GM08714 (cell line): Measurements from ENCODE around the gene PDS5A.

ENCODE experiments used
- H3K4me3 ChIP-seq: fragments of 200-500 bp; sonication (Bioruptor generic); 2 replicates; pipeline ENCODE4 v1.5.1; 2014; ENCODE audit warnings: mild to moderate bottlenecking, low read length, inconsistent platforms
- ZNF274 ChIP-seq: IDR thresholded peaks from 2 replicates; pipeline ENCODE4 v1.6.1; 2012; ENCODE audit warnings: mild to moderate bottlenecking, low read depth, low read length

Gene PDS5A

DNA sequence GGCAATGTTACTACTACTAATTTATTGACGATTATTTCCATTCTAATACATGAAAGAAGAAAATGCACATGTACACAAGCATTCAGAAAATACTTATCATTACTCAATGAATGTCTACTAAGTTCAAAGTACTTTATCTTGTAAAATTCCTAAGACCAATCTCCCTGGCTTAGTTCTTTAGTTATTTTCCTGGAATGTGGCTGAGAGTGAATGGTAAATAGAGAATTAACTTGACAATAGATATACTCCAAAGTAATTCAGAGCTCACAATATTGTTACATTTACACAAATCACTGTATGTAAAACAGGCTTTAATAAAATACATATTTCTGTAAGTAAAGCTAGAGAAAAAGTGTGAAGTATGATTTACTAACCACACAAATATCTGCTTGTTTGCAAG is 79.7 kb downstream of the PDS5A start:
- H3K4me3 ChIP-seq, result no peak overlapping the region
- no peak for TF ChIP-seq ZNF274

DNA sequence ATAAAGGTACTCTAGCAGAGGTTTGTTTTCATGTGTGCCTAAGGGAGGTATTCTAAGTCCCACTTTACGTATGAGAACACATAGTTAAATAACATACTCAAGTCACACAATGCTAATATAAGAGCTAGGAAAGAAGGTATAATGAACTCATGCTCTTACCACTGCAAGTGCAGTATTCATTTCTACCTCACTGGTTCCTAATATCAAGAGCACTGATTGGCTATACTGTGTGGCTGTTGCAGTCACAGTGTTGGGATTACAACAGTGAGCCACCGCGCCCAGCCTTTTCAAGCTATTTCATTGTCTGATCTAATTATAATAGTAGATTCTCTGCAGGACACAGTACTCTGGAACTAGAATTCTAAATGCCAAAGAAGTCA is 84.0 kb downstream of the PDS5A start:
- H3K4me3 ChIP-seq, result no peak overlapping the region
- no peak for TF ChIP-seq ZNF274

DNA sequence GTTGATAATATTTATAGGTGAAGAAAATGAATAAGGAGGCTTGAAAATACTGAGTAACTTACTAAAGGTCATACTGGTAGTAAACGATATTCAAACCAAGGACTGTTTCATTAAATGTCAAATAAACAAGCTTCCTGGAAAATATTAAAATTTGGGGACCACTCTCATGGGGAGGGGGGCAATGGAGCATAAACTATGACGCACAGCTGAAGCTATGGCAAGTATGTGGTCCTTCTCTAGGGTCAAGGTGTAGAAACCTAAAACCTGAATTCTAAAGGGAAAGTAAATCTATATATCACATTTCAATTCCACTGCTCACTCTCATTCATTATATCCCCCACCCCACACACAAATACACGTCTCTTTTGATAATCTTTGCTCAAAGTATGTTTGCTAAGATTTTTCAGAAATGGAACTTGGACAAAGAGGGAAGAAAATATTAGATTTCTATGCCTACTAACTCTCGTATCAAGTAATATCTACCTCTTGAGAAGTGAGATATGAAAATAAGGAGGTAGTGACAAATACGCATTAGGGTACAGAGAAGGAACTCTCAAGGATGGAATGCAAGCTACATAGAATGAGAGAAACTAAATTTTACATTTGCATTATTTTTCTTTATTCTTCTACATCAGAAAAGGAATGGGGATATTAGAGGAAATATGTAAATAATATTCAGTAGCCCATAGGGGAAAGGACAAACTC is 84.6 kb downstream of the PDS5A start:
- TF ChIP-seq ZNF274, result no peak
- no peak overlapping the region for H3K4me3 ChIP-seq

DNA sequence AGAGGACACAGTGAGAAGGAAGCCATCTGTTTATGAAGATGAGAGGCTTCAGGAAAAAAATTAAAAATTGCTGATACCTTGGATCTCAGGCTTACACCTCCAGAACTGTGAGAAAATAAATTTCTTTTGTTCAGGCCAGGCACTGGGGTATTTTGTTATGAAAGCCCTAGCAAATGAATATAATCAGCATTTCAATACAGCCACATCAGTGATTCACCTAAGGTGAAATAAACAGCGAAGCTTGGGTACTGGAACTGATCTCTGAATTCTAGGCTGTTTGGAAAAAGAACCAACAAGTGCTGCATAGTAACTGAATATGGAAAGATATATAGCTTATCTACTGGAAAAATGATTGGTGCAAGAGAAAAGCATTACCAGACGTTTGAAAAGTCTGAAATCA is 88.5 kb downstream of the PDS5A start:
- TF ChIP-seq ZNF274, result no peak
- H3K4me3 ChIP-seq, result no peak overlapping the region

DNA sequence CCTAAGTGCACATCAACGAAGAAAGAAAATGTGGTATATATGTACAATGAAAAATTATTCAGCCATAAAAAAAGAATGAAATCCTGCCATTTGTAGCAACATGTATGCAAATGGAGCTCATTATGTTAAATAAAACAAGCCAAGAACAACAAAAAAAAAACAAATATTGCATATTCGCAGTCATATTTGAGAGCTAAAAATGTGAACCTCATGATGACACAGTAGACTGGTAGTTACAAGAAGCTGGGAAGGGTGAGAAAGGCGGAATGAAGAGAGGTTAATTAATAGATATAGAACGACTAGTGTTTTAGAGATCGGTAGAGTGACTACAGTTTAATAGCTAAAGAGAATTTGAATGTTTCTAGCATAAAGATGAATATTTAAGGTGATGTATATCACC is 89.2 kb downstream of the PDS5A start:
- no peak for TF ChIP-seq ZNF274
- no peak overlapping the region for H3K4me3 ChIP-seq

DNA sequence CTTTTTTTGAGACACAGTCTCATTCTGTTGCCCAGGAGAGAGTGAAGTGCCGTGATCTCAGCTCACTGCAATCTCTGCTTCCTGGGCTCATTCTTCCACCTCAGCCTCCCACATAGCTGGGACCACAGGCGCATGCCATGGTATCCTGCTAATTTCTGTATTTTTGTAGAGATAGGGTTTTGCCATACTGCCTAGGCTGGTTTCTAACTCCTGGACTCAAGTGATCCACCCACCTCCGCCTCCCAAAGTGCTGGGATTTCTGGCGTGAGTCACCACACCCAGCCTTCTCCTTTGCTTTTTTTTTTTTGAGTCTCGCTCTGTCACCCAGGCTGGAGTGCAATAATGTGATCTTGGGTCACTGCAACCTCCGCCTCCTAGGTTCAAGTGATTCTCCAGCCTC is 94.1 kb downstream of the PDS5A start:
- no peak for TF ChIP-seq ZNF274

DNA sequence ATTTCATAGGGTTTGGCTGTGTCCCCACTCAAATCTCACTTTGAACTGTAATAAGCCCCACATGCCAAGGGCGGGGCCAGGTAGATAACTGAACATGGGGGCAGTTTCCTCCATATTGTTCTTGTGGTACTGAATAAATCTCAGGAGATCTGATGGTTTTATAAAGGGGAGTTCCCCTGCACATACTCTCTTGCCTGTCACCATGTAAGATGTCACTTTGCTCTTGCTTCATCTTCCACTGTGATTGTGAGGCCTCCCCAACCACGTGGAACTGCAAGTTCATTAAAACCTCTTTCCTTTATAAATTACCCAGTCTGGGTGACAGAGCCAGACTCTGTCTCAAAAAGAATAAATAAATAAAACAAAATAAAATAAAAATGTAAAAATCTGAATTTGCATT is 95.9 kb downstream of the PDS5A start:
- no peak overlapping the region for H3K4me3 ChIP-seq
- TF ChIP-seq ZNF274, result no peak

More for the DNA sequence above, 94.1 kb downstream of the PDS5A start:
- H3K4me3 ChIP-seq, result no peak overlapping the region

DNA sequence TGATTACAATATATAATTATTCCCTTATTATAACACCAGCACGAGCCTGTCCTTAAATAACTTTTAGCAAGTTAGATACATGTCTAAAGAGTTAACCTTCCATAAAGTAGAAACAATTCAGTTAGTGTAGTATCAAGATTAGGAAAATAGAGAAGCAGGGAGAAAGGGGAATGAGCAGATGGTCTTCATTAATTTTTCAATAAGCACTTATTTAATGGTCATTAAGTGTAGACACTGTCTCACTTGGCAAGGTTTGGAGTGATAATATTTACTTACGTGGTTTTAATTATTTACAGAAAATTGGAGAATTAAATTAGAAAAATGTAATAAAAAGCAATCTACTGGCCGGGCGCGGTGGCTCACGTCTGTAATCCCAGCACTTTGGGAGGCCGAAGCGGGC is 99.7 kb downstream of the PDS5A start:
- H3K4me3 ChIP-seq, result no peak overlapping the region
- TF ChIP-seq ZNF274, result no peak

DNA sequence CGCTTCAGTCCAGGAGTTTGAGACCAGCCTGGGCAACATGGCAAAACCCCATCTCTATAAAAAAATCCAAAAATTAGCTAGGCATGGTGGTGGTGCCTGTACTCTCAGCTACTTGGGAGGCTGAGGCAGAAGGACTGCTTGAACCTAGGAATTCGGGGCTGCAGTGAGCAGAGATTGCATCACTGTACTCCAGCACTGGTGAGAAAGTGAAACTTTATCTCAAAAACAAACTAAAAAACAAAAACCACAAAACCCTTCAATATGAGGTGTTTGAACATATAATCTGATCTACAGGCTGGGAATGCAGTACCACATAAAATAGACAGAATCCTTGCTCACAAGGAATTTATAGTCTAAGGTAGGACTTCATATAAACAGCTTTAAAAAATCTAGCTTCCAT is 103.9 kb downstream of the PDS5A start:
- no peak for TF ChIP-seq ZNF274
- no peak overlapping the region for H3K4me3 ChIP-seq

DNA sequence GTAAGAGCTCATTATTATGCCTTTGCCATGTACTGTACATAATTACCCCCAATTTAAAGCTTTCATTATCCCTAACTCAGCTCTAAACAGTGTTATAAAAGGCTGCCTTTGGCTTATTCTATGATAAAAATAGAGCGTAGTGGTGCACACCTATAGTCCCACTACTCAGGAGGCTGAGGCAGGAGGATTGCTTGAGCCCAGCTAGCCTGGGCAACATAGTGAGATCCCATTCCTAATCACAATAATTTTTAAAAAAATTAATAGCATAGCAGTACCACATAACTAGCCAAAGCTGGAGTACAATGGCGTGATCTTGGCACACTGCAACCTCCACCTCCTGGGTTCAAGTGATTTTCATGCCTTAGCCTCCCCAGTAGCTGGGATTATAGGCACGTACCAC is 112.4 kb downstream of the PDS5A start:
- TF ChIP-seq ZNF274, result no peak
- no peak overlapping the region for H3K4me3 ChIP-seq

DNA sequence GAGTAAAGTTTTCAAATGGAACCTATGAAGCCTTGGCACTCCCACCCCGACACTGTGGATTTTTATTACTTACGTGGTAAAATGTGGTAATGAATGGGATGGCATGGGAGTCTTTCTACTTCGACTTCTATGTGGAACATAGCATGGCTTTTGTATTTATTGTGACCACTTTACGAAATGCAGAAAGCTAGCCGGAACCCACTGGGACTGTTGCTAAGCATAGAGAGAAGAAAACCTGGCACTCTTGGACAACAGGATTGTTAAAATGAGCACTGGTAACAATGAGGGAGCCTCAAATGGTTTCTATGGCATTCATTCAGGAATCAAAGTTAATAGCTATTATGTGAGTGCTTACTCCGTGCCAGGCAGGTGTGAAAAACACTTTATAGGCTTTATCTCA is 113.3 kb downstream of the PDS5A start:
- no peak overlapping the region for H3K4me3 ChIP-seq
- TF ChIP-seq ZNF274, result no peak

DNA sequence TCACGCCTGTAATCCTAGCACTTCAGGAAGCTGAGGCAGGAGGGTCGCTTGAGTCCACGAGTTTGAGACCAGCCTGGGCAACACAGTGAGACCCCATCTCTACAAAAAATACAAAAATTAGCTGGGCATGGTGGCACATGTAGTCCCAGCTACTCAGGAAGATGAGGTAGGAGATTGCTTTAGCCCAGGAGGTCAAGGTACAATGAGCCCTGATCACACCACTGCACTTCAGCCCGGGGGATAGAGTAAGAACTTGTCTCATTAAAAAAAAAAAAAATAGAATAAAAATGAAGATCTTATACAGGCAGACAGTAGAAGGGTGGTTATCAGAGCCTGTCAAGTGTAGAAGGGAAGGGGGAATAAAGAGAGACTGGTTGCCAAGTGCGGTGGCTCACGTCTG is 116.9 kb downstream of the PDS5A start:
- no peak overlapping the region for H3K4me3 ChIP-seq
- TF ChIP-seq ZNF274, result no peak

DNA sequence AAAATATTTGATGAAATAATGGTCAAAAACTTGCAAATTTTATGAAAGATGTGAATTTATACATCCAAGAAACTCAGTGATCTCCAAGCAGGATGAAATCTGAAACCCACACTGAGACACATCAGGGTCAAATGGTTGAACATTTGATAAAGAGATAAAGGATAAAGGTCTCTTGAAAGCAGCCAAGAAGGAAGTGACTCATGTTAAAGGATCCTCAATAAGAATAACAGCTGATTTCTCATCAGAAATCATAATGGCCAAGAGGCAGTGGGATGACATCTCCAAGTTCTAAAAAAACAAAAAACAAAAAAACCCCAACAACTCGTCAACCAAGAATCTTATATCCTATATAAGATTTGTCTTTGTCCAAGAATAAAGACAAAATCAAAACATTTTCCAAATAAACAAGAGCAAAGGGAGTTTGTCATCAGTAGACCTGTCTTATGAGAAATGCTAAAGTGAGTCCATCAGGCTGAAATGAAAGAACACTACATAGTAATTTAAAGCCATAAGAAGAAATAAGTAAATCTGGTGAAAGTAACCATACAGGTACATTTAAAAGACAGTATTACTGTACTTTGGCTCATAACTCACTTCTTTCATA is 121.7 kb downstream of the PDS5A start:
- no peak overlapping the region for H3K4me3 ChIP-seq
- TF ChIP-seq ZNF274, result no peak

DNA sequence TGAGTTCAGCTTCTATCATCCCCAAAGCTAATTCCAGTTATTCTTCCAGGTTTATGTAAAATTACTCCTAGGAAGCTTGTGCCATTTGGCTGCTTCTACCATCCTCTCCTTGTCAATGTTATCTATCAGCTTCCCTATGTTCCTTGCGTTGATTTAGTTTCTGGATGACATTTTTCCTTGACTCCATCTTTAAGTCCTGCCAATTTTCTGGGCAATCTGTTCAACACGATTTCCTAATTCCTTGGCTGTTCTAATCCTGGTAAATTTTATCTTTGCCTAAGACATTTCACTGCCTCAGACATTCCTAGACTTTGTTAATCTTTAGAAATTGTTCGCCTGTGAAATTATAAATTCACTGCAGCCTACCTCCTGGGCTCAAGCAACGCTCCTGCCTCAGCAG is 125.1 kb downstream of the PDS5A start:
- no peak overlapping the region for H3K4me3 ChIP-seq
- TF ChIP-seq ZNF274, result no peak

DNA sequence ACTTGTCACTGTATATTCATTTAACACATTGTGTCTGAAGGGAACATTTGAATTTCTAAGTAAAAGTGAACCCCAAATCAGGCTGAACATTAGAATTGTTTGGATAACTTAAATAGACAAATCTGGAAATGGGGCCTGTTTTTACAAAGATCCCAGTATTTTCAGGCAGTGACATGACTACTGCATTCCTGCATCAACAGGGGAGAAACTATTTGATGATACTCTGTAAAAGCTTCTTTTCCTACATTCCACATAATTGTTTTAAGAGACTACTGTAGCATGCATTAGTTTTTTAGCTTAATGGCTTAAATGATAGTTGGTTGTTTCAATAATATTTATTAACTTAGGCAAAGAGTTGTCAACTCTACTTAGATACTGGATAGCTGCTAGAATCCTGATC is 127.0 kb downstream of the PDS5A start:
- TF ChIP-seq ZNF274, result no peak
- no peak overlapping the region for H3K4me3 ChIP-seq

DNA sequence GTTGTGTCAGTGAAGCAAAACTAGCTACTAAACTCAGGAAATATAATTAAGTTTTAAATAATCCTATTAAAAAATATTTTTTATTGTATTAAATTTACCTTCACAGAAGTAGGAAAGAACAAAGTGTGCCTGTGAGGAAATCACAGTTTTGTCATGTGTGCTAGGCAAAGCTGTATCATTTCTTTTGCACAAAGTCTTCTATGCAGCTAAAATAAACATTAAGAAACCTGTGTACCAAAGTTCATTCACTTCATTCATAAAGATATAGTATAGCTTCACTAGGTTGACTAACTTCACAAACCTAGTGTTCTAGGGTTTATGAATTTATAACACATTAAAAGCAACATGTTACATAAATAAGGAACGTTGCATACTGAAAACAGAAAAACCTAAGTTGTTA is 131.0 kb downstream of the PDS5A start:
- no peak overlapping the region for H3K4me3 ChIP-seq
- TF ChIP-seq ZNF274, result no peak

DNA sequence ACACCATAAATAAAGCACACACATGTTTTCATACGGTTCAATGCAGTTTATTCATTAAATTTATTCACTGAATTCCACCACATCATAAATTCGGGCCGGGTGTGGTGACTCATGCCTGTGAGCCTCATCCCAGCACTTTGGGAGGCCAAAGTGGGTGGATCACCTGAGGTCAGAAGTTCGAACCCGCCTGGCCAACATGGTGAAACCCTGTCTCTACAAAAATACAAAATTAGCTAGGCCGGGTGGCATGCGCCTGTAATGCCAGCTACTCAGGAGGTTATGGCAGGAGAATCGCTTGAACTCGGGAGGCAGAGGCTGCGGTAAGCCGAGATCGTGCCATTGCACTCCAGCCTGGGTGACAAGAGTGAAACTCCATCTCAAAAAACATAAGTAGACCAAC is 131.6 kb downstream of the PDS5A start:
- no peak overlapping the region for H3K4me3 ChIP-seq
- no peak for TF ChIP-seq ZNF274
